ENCODE results near the gene TSPAN3.

DNA sequence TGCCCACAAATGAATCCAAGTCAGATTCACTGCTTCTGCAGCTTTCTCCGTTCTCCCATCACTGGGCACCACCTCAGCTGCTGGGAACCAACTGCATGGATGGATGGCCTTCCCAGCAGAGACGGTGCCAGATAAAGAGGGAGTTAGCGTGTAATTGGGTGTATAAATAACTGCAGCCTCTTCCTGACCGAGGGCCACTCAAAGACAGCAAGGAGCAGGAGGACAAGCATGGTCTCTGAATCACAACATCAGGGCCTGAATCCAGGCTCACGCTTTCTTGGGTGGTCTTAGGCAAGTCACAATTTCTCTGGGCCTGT lies 31.7 kb downstream of the TSPAN3 start:
- TF ChIP-seq, protein P1, sequence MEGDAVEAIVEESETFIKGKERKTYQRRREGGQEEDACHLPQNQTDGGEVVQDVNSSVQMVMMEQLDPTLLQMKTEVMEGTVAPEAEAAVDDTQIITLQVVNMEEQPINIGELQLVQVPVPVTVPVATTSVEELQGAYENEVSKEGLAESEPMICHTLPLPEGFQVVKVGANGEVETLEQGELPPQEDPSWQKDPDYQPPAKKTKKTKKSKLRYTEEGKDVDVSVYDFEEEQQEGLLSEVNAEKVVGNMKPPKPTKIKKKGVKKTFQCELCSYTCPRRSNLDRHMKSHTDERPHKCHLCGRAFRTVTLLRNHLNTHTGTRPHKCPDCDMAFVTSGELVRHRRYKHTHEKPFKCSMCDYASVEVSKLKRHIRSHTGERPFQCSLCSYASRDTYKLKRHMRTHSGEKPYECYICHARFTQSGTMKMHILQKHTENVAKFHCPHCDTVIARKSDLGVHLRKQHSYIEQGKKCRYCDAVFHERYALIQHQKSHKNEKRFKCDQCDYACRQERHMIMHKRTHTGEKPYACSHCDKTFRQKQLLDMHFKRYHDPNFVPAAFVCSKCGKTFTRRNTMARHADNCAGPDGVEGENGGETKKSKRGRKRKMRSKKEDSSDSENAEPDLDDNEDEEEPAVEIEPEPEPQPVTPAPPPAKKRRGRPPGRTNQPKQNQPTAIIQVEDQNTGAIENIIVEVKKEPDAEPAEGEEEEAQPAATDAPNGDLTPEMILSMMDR (IDR thresholded peaks at IDR 0.05; ENCODE audit: low read depth, low read length): no peak
- TF ChIP-seq POLR2A (IDR thresholded peaks at IDR 0.05; ENCODE audit: extremely low read depth, insufficient read length) (no peak), MYC (IDR thresholded peaks at IDR 0.05; ENCODE audit: low read depth, low read length) (no peak)
- TF ChIP-seq, protein P2, sequence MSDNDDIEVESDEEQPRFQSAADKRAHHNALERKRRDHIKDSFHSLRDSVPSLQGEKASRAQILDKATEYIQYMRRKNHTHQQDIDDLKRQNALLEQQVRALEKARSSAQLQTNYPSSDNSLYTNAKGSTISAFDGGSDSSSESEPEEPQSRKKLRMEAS (IDR thresholded peaks at IDR 0.05; ENCODE audit: low read depth, low read length): no peak
